H1 (cell line): ENCODE data around the gene PAQR8. TPM values are rescaled to one million over a fixed set of nuclear protein-coding genes. Genes with fewer than 3 reads are reported as not detected.

ENCODE experiments used
- CTCF ChIA-PET: fragments of 300-600 bp; sonication (Branson Sonifier 250); formaldehyde crosslinking; loops from one replicate; lab custom pipeline; 2021; ENCODE audit not compliant: partially characterized antibody; lab: Charles Lee
- POLR2A ChIA-PET: fragments of 300-600 bp; sonication (Branson Sonifier 250); formaldehyde crosslinking; loops from one replicate; lab custom pipeline; 2021; ENCODE audit warnings: inconsistent platforms; ENCODE audit not compliant: partially characterized antibody; lab: Charles Lee
- DNase-seq, 2 experiments: peaks; one replicate each; pipeline versions ENCODE4 v3.0.0 to v3.0.0-alpha.2; 2010 to 2022; ENCODE audit warnings: low spot score in 2 of 2, low read depth in 1 of 2, mixed read lengths in 1 of 2
- FAIRE-seq: peaks from 2 replicates; lab custom pipeline; 2011; peaks lifted over from hg19 to GRCh38; lab: Jason Lieb, UNC
- H2AFZ ChIP-seq: 2 replicates; pipeline ENCODE4 v1.8.1; 2012; ENCODE audit warnings: low read length, inconsistent platforms
- H2AK5ac ChIP-seq: 2 replicates; pipeline ENCODE4 v1.6.1; 2013; ENCODE audit warnings: low read depth, low read length
- H2BK120ac ChIP-seq: replicated peaks from 2 replicates; pipeline ENCODE3; 2013; ENCODE audit warnings: low read depth, low read length, inconsistent platforms
- H2BK12ac ChIP-seq: 2 replicates; pipeline ENCODE4 v1.6.1; 2013; ENCODE audit warnings: low read depth, low read length
- H2BK15ac ChIP-seq: 2 replicates; pipeline ENCODE4 v1.6.1; 2013; ENCODE audit warnings: low read length
- H2BK20ac ChIP-seq: 2 replicates; pipeline ENCODE4 v1.6.1; 2013; ENCODE audit warnings: low read length
- H2BK5ac ChIP-seq: 2 replicates; pipeline ENCODE4 v1.6.1; 2013; ENCODE audit warnings: low read depth, low read length
- H3K14ac ChIP-seq: 2 replicates; pipeline ENCODE4 v1.6.1; 2013; ENCODE audit warnings: inconsistent platforms; ENCODE audit not compliant: insufficient read length
- H3K18ac ChIP-seq: 2 replicates; pipeline ENCODE4 v1.6.1; 2013; ENCODE audit warnings: low read length; ENCODE audit errors: extremely low read depth
- H3K23ac ChIP-seq: 2 replicates; pipeline ENCODE4 v1.6.1; 2013; ENCODE audit warnings: inconsistent platforms; ENCODE audit not compliant: insufficient read length
- H3K23me2 ChIP-seq: 2 replicates; pipeline ENCODE4 v1.6.1; 2013; ENCODE audit warnings: low read depth, low read length
- H3K27ac ChIP-seq: 2 replicates; pipeline ENCODE4 v1.6.1; 2011; ENCODE audit warnings: low read depth, low read length, inconsistent platforms
- H3K27me3 ChIP-seq, 4 experiments: replicated peaks in 1 of 4; 1 replicate in 1 of 4; 2 replicates in 3 of 4; pipeline versions ENCODE4 v1.6.1 to v1.8.1; 2011 to 2013; ENCODE audit warnings: low read length in 3 of 4, mild to moderate bottlenecking in 3 of 4, inconsistent platforms in 2 of 4, mixed read lengths in 2 of 4, moderate library complexity in 1 of 4; ENCODE audit not compliant: control insufficient read depth in 3 of 4, insufficient read depth in 3 of 4; ENCODE audit errors: extremely low read depth in 1 of 4
- H3K36me3 ChIP-seq, 4 experiments: 2 replicates each; pipeline versions ENCODE4 v1.6.1 to v1.8.1; 2011 to 2013; ENCODE audit warnings: mild to moderate bottlenecking in 4 of 4, low read length in 3 of 4, moderate library complexity in 2 of 4, control low read depth in 1 of 4, inconsistent platforms in 1 of 4; ENCODE audit not compliant: insufficient read depth in 4 of 4, control insufficient read depth in 2 of 4
- H3K4ac ChIP-seq: replicated peaks from 2 replicates; pipeline ENCODE3; 2013; ENCODE audit warnings: low read length, low read depth, mixed read lengths, inconsistent platforms; ENCODE audit not compliant: insufficient read length
- H3K4me1 ChIP-seq, 4 experiments: replicated peaks in 1 of 4; 1 replicate in 1 of 4; 2 replicates in 3 of 4; pipeline versions ENCODE4 v1.6.1 to v1.8.1; 2011 to 2013; ENCODE audit warnings: low read length in 3 of 4, inconsistent platforms in 2 of 4, mixed read lengths in 1 of 4; ENCODE audit not compliant: insufficient read depth in 4 of 4, control insufficient read depth in 3 of 4
- H3K4me2 ChIP-seq, 2 experiments: 2 replicates each; pipeline versions ENCODE4 v1.6.1 to v1.8.1; 2011 to 2013; ENCODE audit warnings: low read depth in 2 of 2, low read length in 2 of 2, control low read depth in 1 of 2, inconsistent platforms in 1 of 2, mild to moderate bottlenecking in 1 of 2; ENCODE audit not compliant: insufficient read depth in 1 of 2
- H3K4me3 ChIP-seq, 4 experiments: fragments of 200-600, 300-600 bp in 1 of 4; sonication (generic), shearing (Covaris generic), sonication (Bioruptor Twin) in 1 of 4; 2 replicates each; pipeline versions ENCODE4 v1.5.1 to v1.8.1; 2011 to 2016; ENCODE audit warnings: low read length in 4 of 4, low read depth in 3 of 4, control low read depth in 2 of 4, inconsistent platforms in 2 of 4, mild to moderate bottlenecking in 2 of 4, mixed read lengths in 1 of 4, moderate library complexity in 1 of 4; ENCODE audit not compliant: insufficient read depth in 2 of 4; ENCODE audit errors: extremely low read depth in 1 of 4
- H3K56ac ChIP-seq: replicated peaks from 2 replicates; pipeline ENCODE3; 2013; ENCODE audit warnings: low read depth, mild to moderate bottlenecking, mixed read lengths, low read length, inconsistent platforms; ENCODE audit not compliant: insufficient read length
- H3K79me1 ChIP-seq: 2 replicates; pipeline ENCODE4 v1.6.1; 2013; ENCODE audit warnings: low read depth, low read length, control low read depth
- H3K79me2 ChIP-seq, 2 experiments: 2 replicates each; pipeline versions ENCODE4 v1.6.1 to v1.8.1; 2012 to 2013; ENCODE audit warnings: low read length in 2 of 2, mild to moderate bottlenecking in 2 of 2, inconsistent platforms in 1 of 2; ENCODE audit not compliant: insufficient read depth in 2 of 2, control insufficient read depth in 1 of 2
- H3K9ac ChIP-seq, 4 experiments: replicated peaks in 1 of 4; 1 replicate in 1 of 4; 2 replicates in 3 of 4; pipeline versions ENCODE4 v1.6.1 to v1.8.1; 2011 to 2013; ENCODE audit warnings: low read depth in 3 of 4, low read length in 3 of 4, control low read depth in 2 of 4, mild to moderate bottlenecking in 2 of 4, moderate library complexity in 2 of 4, inconsistent platforms in 1 of 4; ENCODE audit errors: extremely low read depth in 1 of 4
- H3K9me3 ChIP-seq, 2 experiments: 2 replicates each; pipeline versions ENCODE4 v1.6.1 to v1.8.1; 2012 to 2013; ENCODE audit warnings: mild to moderate bottlenecking in 2 of 2, moderate library complexity in 2 of 2, control low read depth in 1 of 2, inconsistent platforms in 1 of 2, low read depth in 1 of 2, low read length in 1 of 2, mixed read lengths in 1 of 2; ENCODE audit not compliant: insufficient read depth in 2 of 2
- H4K20me1 ChIP-seq, 2 experiments: replicated peaks in 1 of 2; 2 replicates each; pipeline versions ENCODE3 to v1.8.1; 2011 to 2013; ENCODE audit warnings: inconsistent platforms in 2 of 2, low read length in 2 of 2, mild to moderate bottlenecking in 1 of 2; ENCODE audit not compliant: insufficient read depth in 2 of 2, control insufficient read depth in 1 of 2
- H4K5ac ChIP-seq: 2 replicates; pipeline ENCODE4 v1.6.1; 2013; ENCODE audit warnings: low read length, low read depth, mixed read lengths, inconsistent platforms; ENCODE audit not compliant: insufficient read length
- H4K8ac ChIP-seq: 2 replicates; pipeline ENCODE4 v1.8.0; 2013; ENCODE audit warnings: mild to moderate bottlenecking, moderate library complexity, low read length, inconsistent platforms; ENCODE audit not compliant: insufficient read depth; ENCODE audit errors: extremely low read depth
- H4K91ac ChIP-seq: replicated peaks from 2 replicates; pipeline ENCODE3; 2013; ENCODE audit warnings: low read length, mixed read lengths, inconsistent platforms; ENCODE audit not compliant: insufficient read length
- ASH2L ChIP-seq: fragments of 200-600, 300-600 bp; sonication (generic); IDR thresholded peaks from one replicate; pipeline ENCODE4 v1.7.1; 2017; ENCODE audit warnings: low read length
- CTBP2 ChIP-seq: IDR thresholded peaks from 2 replicates; pipeline ENCODE4 v1.7.0; 2011; ENCODE audit warnings: borderline replicate concordance, mild to moderate bottlenecking, moderate library complexity, mixed read lengths, low read length; ENCODE audit not compliant: insufficient read depth, insufficient read length
- CTCF ChIP-seq, 3 experiments: IDR thresholded peaks; 1 replicate in 2 of 3; 2 replicates in 1 of 3; pipeline versions ENCODE4 v1.5.1 to v1.6.1; 2011; ENCODE audit warnings: low read length in 3 of 3, mild to moderate bottlenecking in 3 of 3, inconsistent platforms in 2 of 3, low read depth in 1 of 3, moderate library complexity in 1 of 3; ENCODE audit not compliant: insufficient read depth in 1 of 3; ENCODE audit errors: control extremely low read depth in 1 of 3
- EP300 ChIP-seq, 2 experiments: IDR thresholded peaks; 1 replicate in 1 of 2; 2 replicates in 1 of 2; pipeline ENCODE4 v1.6.1; 2011 to 2012; ENCODE audit warnings: low read depth in 2 of 2, low read length in 2 of 2, mild to moderate bottlenecking in 2 of 2, borderline replicate concordance in 1 of 2, inconsistent platforms in 1 of 2, moderate library complexity in 1 of 2
- HDAC6 ChIP-seq: IDR thresholded peaks from one replicate; pipeline ENCODE4 v1.7.1; 2012; ENCODE audit warnings: low read depth, mild to moderate bottlenecking, inconsistent platforms, low read length, moderate library complexity
- KDM5A ChIP-seq: fragments of 200-600 bp; IDR thresholded peaks from 2 replicates; pipeline ENCODE4 v1.7.1; 2012; ENCODE audit warnings: mild to moderate bottlenecking, low read length, inconsistent platforms, mixed read lengths
- RAD21 ChIP-seq, 2 experiments: IDR thresholded peaks in 1 of 2; conservative IDR thresholded peaks in 1 of 2; 2 replicates each; pipeline ENCODE4 v1.6.1; 2011; ENCODE audit warnings: low read depth in 2 of 2, low read length in 2 of 2, improper control_type of control experiment in 1 of 2, inconsistent platforms in 1 of 2, mild to moderate bottlenecking in 1 of 2, moderate library complexity in 1 of 2
- RFX5 ChIP-seq: IDR thresholded peaks from 2 replicates; pipeline ENCODE4 v1.6.1; 2011; ENCODE audit warnings: low read depth, low read length, improper control_type of control experiment, borderline replicate concordance
- WGBS, 2 experiments: shearing (Covaris generic) in 1 of 2; methylation state at CpG; one replicate each; pipeline versions ENCODE4 v1.1.6 to v1.1.7; 2013 to 2015; ENCODE audit warnings: low lambda C conversion rate in 2 of 2, mixed read lengths in 2 of 2, inconsistent platforms in 1 of 2, low coverage in 1 of 2, missing lambda C conversion rate in 1 of 2; ENCODE audit not compliant: insufficient replicate concordance in 2 of 2, insufficient coverage in 1 of 2, insufficient read length in 1 of 2; ENCODE audit errors: extremely low coverage in 1 of 2, missing lambda C conversion rate in 1 of 2; 5-methylcytosine and 5-hydroxymethylcytosine counted together
- polyA plus RNA-seq, 7 experiments: library from polyadenylated mRNA; depleted of rRNA in 3 of 7; stranded (reverse) in 5 of 7; unstranded in 2 of 7; fragments of >200 nt in 5 of 7; fragments of 200-250 nt in 2 of 7; gene quantifications; 1 replicate in 5 of 7; 2 replicates in 1 of 7; 4 replicates in 1 of 7; pipeline versions ENCODE4 v1.2.1 to v1.2.3, GENCODE V29; 2011 to 2013; ENCODE audit warnings: missing spikeins in 2 of 7, mixed read lengths in 2 of 7
- total RNA-seq: library from RNA; stranded (reverse); fragmentation: NEBNext Ultra II Directional; extraction: Animal tissue kit (Norgen Biotek cat#: 25700); gene quantifications from 2 replicates; pipeline ENCODE4 v1.2.1, GENCODE V29; 2021
- TF ChIP-seq, protein P1 (sequence below): IDR thresholded peaks from 2 replicates; pipeline ENCODE4 v1.6.1; 2011; ENCODE audit warnings: low read length, improper control_type of control experiment

The PAQR8 gene
- total and polyA plus RNA-seq, 2 of the 8 experiments (the other 6 are each of a cell fraction or from before 2014, with no cell fraction given) = 7.6 to 9.6 TPM

GRCh38 chr6:52395969-52396368 lies 34.0 kb downstream of the PAQR8 start:
- WGBS, 2 experiments = 82% methylated on average over 2 of the region's 2 CpGs; no CpG with 5 or more reads in 1 of the 2 experiments
- H4K20me1 ChIP-seq = peaks cover 0 to 1% of the 10 kb centered on the region in 2 experiments
- CTCF ChIA-PET = interaction anchor here (0.9 to 11.2 kb wide), 6 partner anchors 25 to 179 kb away, joined by 3 to 175 read pairs (median 3); partner anchors contain the start of gene MCM3
- H3K23me2 ChIP-seq = no peaks in the 10 kb centered on the region
- no peak overlapping the region for H4K5ac ChIP-seq
- no peak overlapping the region for H4K8ac ChIP-seq
- H3K18ac ChIP-seq = no peak overlapping the region
- H3K27me3 ChIP-seq = peaks cover 0 to 2% (median 0%) of the 10 kb centered on the region in 4 experiments; a peak in 1 of 7 replicates
- H3K9me3 ChIP-seq = no peaks in the 10 kb centered on the region
- POLR2A ChIA-PET = interaction anchor here (0.8 to 9.5 kb wide), 2 partner anchors 112 to 121 kb away, joined by 3 to 75 read pairs; partner anchors contain the start of gene MCM3
- no peaks in the 10 kb centered on the region for H3K79me2 ChIP-seq
- FAIRE-seq (no peak), DNase-seq (no peak)
- H2BK5ac ChIP-seq = no peak overlapping the region
- no peaks in the 10 kb centered on the region for H3K79me1 ChIP-seq
- no peak overlapping the region for H3K14ac ChIP-seq
- no peak overlapping the region for H3K4me3 ChIP-seq
- H3K4me2 ChIP-seq = no peak overlapping the region
- H3K23ac ChIP-seq = no peak overlapping the region
- H2AK5ac ChIP-seq = no peak overlapping the region
- no peak overlapping the region for H2BK120ac ChIP-seq
- no peak overlapping the region for H3K56ac ChIP-seq
- H3K9ac ChIP-seq = no peak overlapping the region
- H4K91ac ChIP-seq = no peak overlapping the region
- H3K4me1 ChIP-seq = peaks cover 0 to 4% (median 3%) of the 10 kb centered on the region in 4 experiments; a peak in 3 of 7 replicates
- H3K27ac ChIP-seq = no peak overlapping the region
- H2BK20ac ChIP-seq = no peak overlapping the region
- H3K4ac ChIP-seq = no peak overlapping the region
- H2BK15ac ChIP-seq = no peak overlapping the region
- H3K36me3 ChIP-seq = no peaks in the 10 kb centered on the region; a peak in 1 of 8 replicates
- no peak overlapping the region for H2AFZ ChIP-seq
- no peak overlapping the region for H2BK12ac ChIP-seq
- no peak for TF ChIP-seq EP300 (IDR thresholded peaks at IDR 0.05; ENCODE audit: borderline replicate concordance in 1 of 2, low read depth in 2 of 2, low read length in 2 of 2)
- TF ChIP-seq CTBP2 = no peak
- TF ChIP-seq RFX5 = no peak
- no peak for TF ChIP-seq HDAC6
- no peak for TF ChIP-seq RAD21 (IDR thresholded peaks at IDR 0.05 in 1 of 2, conservative IDR thresholded peaks at IDR 0.05 in 1 of 2; ENCODE audit: low read depth in 2 of 2, low read length in 2 of 2)
- TF ChIP-seq CTCF (IDR thresholded peaks at IDR 0.05; ENCODE audit: control extremely low read depth in 1 of 3, insufficient read depth in 1 of 3, low read depth in 1 of 3, low read length in 3 of 3) = no peak
- no peak for TF ChIP-seq ASH2L
- no peak for TF ChIP-seq KDM5A
- TF ChIP-seq, protein P1, sequence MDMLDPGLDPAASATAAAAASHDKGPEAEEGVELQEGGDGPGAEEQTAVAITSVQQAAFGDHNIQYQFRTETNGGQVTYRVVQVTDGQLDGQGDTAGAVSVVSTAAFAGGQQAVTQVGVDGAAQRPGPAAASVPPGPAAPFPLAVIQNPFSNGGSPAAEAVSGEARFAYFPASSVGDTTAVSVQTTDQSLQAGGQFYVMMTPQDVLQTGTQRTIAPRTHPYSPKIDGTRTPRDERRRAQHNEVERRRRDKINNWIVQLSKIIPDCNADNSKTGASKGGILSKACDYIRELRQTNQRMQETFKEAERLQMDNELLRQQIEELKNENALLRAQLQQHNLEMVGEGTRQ = no peak
